Endothelial cell of hepatic sinusoid (primary cell): ENCODE results near the gene WDR27.

Experiments
- in situ Hi-C: cut with HindIII; loops from 2 replicates; pipeline ENCODE4 v1.10.0; 2017; ENCODE audit warnings: low sequenced_read_pairs

The WDR27 gene

GRCh38 chr6:169710009-169710408, 8.2 kb upstream of the WDR27 start:
- in situ Hi-C loops, result no loop called here

GRCh38 chr6:169709293-169709692, 7.5 kb upstream of the WDR27 start:
- in situ Hi-C loops, result no loop called here

GRCh38 chr6:169707772-169708171, 5.9 kb upstream of the WDR27 start:
- in situ Hi-C loops, result no loop called here

GRCh38 chr6:169702840-169703246, 1.0 kb upstream of the WDR27 start:
- in situ Hi-C loops, result no loop called here

- in situ Hi-C loops, result no loop called here
Measured at GRCh38 chr6:169701311-169701953, 397 bp downstream of the WDR27 start.

GRCh38 chr6:169700296-169700695, 1.5 kb downstream of the WDR27 start:
- in situ Hi-C loops, result no loop called here

- in situ Hi-C loops, result loop anchor here (10.0 kb wide), 2 partner anchors 102 to 422 kb away; no protein-coding TSS in a partner anchor
Measured at GRCh38 chr6:169697115-169697514, 4.7 kb downstream of the WDR27 start.

- in situ Hi-C loops, result loop anchor here (10.0 kb wide), 2 partner anchors 100 to 420 kb away; no protein-coding TSS in a partner anchor
Measured at GRCh38 chr6:169695131-169695530, 6.7 kb downstream of the WDR27 start.

GRCh38 chr6:169692516-169692915, 9.3 kb downstream of the WDR27 start:
- in situ Hi-C loops, result loop anchor here (10.0 kb wide), 2 partner anchors 98 to 418 kb away; no protein-coding TSS in a partner anchor

GRCh38 chr6:169691260-169691659, 10.6 kb downstream of the WDR27 start:
- in situ Hi-C loops, result loop anchor here (10.0 kb wide), 2 partner anchors 96 to 416 kb away; no protein-coding TSS in a partner anchor

- in situ Hi-C loops, result no loop called here
Measured at GRCh38 chr6:169689287-169689686, 12.5 kb downstream of the WDR27 start.

- in situ Hi-C loops, result no loop called here
Measured at GRCh38 chr6:169685860-169686259, 16.0 kb downstream of the WDR27 start.

GRCh38 chr6:169684056-169684455, 17.8 kb downstream of the WDR27 start:
- in situ Hi-C loops, result no loop called here

GRCh38 chr6:169678342-169678741, 23.5 kb downstream of the WDR27 start:
- in situ Hi-C loops, result no loop called here

- in situ Hi-C loops, result no loop called here
Measured at GRCh38 chr6:169677096-169677495, 24.7 kb downstream of the WDR27 start.

- in situ Hi-C loops, result no loop called here
Measured at GRCh38 chr6:169675011-169675410, 26.8 kb downstream of the WDR27 start.

- in situ Hi-C loops, result no loop called here
Measured at GRCh38 chr6:169671563-169671962, 30.3 kb downstream of the WDR27 start.

GRCh38 chr6:169669889-169670288, 31.9 kb downstream of the WDR27 start:
- in situ Hi-C loops, result no loop called here

GRCh38 chr6:169669147-169669546, 32.7 kb downstream of the WDR27 start:
- in situ Hi-C loops, result no loop called here

GRCh38 chr6:169668203-169668847, 33.5 kb downstream of the WDR27 start:
- in situ Hi-C loops, result no loop called here

- in situ Hi-C loops, result no loop called here
Measured at GRCh38 chr6:169667716-169668115, 34.1 kb downstream of the WDR27 start.

GRCh38 chr6:169666441-169666840, 35.4 kb downstream of the WDR27 start:
- in situ Hi-C loops, result no loop called here
